NOMO-1 (cell line): ENCODE data around the gene IL1A.

Source experiments
- DNase-seq, 2 experiments: peaks; one replicate each; lab custom pipeline; 2025; ENCODE audit not compliant: unreplicated experiment in 2 of 2; lab: John Stamatoyannopoulos, UW

The IL1A gene

GRCh38 chr2:112728029-112728362 lies 56.3 kb downstream of the IL1A start:
- DNase-seq = no peak

- DNase-seq = no peak
Observed at GRCh38 chr2:112727276-112728028, 56.8 kb downstream of the IL1A start.

- DNase-seq = peak; percentile 89 to 93
Observed at GRCh38 chr2:112726487-112727190, 57.7 kb downstream of the IL1A start.

- no peak for DNase-seq
Observed at GRCh38 chr2:112725545-112726457, 58.5 kb downstream of the IL1A start.

- DNase-seq = peak in 1 of 2 experiments; percentile 48
Observed at GRCh38 chr2:112724591-112725525, 59.4 kb downstream of the IL1A start.

- no peak for DNase-seq
Observed at GRCh38 chr2:112723995-112724394, 60.3 kb downstream of the IL1A start.
